GM06990 (cell line): ENCODE measurements around the gene XDH.

Experiments
- DNase-seq: peaks from one replicate; pipeline ENCODE4 v3.0.0-alpha.2; 2011; ENCODE audit not compliant: insufficient read length; ENCODE audit errors: extremely low read depth
- H3K27me3 ChIP-seq: replicated peaks from 2 replicates; pipeline ENCODE4 v1.6.0; 2011; ENCODE audit warnings: low read length; ENCODE audit not compliant: control insufficient read depth, insufficient read depth
- H3K36me3 ChIP-seq: 2 replicates; pipeline ENCODE4 v1.5.1; 2011; ENCODE audit warnings: low read length; ENCODE audit not compliant: control insufficient read depth, insufficient read depth
- H3K4me3 ChIP-seq: replicated peaks from 2 replicates; pipeline ENCODE4 v1.5.1; 2011; ENCODE audit warnings: low read depth, mild to moderate bottlenecking, control low read depth, low read length
- TF ChIP-seq, protein P1 (sequence below): IDR thresholded peaks from 2 replicates; pipeline ENCODE4 v1.5.1; 2011; ENCODE audit warnings: low read length, control low read depth, mild to moderate bottlenecking, inconsistent platforms; ENCODE audit not compliant: insufficient read depth, poor library complexity, severe bottlenecking

XDH gene

DNA sequence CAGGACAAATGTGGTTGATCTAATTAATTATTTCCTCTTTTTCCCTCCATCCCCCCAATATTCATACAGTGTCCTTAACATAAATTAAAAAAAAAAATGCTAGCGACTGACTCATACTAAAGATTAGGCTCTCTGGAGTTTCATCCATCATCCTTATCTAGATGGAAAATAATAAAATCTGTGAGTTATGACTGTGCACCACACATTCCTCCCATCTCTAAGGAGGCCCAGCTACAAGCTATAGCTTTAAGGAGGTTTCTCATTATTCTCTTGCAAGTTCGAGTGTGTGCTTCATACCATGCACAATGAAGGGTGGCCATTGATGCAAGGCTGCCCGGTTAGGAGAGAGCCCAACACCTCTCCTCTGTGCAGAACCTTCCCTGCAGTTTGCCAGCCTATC is 77.3 kb downstream of the XDH start:
- no peak for DNase-seq
- no peaks in the 10 kb centered on the region for H3K36me3 ChIP-seq
- no peak overlapping the region for H3K4me3 ChIP-seq
- TF ChIP-seq, protein P1, sequence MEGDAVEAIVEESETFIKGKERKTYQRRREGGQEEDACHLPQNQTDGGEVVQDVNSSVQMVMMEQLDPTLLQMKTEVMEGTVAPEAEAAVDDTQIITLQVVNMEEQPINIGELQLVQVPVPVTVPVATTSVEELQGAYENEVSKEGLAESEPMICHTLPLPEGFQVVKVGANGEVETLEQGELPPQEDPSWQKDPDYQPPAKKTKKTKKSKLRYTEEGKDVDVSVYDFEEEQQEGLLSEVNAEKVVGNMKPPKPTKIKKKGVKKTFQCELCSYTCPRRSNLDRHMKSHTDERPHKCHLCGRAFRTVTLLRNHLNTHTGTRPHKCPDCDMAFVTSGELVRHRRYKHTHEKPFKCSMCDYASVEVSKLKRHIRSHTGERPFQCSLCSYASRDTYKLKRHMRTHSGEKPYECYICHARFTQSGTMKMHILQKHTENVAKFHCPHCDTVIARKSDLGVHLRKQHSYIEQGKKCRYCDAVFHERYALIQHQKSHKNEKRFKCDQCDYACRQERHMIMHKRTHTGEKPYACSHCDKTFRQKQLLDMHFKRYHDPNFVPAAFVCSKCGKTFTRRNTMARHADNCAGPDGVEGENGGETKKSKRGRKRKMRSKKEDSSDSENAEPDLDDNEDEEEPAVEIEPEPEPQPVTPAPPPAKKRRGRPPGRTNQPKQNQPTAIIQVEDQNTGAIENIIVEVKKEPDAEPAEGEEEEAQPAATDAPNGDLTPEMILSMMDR, result no peak
- H3K27me3 ChIP-seq, result no peaks in the 10 kb centered on the region; the same call in 1 of the 2 replicates

DNA sequence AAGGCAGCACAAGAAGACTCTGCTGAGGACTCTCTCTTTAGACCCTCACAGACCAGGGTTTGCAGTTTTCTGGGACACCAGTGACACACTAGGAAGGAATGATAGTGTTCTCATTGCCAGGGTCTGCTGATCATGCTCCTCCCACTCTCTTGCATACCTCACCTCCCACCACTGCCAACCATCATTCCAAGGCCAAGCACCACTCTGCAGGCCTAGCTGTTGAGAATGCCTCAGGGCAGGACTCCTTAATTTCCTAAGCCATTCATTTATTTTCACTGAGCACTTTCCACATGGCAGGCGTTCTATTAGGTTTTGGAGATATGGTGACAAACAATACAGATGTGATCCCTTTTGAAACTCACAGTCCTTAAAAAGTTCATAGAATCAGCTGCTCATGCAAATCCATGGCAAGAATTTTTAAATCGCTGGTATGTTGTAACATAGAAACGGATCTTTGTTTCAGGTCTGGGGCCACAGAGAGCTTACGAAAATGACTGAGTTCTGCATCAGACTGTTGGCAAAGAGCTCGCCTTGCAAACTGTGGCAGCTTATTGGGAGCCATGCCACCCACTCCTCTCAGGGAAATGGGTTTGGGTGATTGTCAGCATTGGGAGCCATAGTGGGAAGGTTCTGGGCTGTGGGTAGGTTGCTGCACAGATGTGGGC is 78.5 kb downstream of the XDH start:
- TF ChIP-seq, protein P1, result no peak
- Histone ChIP-seq H3K4me3 (no peak overlapping the region), H3K27me3 (no peaks in the 10 kb centered on the region; the same call in 1 of the 2 replicates), H3K36me3 (no peaks in the 10 kb centered on the region)
- DNase-seq, result no peak

DNA sequence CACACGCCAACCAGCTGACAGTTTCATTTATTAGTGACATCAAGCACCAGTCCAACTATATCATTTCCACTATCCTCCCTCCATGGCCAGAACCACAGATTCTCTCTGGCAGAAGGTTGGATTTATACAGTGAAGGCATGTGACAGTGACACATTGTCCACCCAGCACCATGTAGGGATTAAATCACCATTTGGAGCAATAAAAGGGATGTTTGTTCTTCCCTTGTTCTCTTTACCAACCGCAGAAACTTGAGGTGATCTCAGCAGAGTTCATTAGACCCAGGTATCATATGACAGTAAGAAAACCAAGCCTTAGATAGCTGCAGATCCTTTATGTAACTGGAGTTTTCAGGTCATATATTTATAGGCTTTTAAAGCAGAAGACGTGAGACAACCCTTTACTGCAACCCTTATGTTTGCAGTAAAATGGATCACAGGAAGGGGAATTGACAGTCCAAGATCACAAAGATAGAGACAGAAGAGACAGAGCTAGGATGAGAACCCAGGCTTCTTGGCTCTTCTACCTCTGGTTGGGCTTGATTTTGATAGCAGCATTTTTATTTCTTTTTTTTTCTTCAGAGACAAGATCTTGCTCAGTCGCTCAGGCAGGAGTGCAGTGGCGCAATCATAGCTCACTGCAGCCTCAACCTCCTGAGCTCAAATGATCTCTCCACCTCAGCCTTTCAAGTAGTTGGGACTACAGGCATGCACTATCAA is 80.1 kb downstream of the XDH start:
- Histone ChIP-seq H3K36me3 (no peaks in the 10 kb centered on the region), H3K27me3 (no peaks in the 10 kb centered on the region; the same call in none of the 2 replicates), H3K4me3 (no peak overlapping the region)
- DNase-seq, result no peak
- TF ChIP-seq, protein P1, result no peak

DNA sequence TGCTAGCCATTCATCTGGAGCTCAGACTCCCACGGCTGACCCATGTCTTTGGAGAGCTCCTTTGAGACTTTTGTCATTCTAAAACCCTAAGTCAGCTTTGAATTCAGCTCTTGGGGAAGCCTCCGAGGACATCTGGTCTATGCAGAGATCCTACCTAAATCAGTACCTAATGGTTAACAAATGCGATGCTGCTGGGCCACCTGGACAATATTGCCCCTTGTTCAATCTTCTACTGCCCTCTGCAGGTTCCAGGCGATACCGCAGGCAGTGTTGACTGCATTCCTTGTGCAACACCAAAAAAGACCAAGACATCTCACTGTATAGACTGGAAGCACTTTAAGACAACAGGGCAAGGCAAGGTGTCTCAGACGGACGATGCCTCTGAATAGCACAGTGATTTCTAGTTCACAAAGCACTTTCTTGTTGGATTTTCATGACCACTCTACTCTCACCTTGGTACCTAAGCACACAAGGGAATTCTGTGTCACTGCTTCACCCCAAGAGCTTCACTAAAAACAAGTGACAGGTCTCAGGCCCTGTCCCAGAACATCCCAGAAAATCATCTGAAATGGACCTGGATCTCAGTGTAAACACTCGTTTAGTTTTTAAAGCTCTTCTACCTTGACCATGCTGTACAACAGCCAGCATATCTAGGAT is 80.9 kb downstream of the XDH start:
- Histone ChIP-seq H3K36me3 (no peaks in the 10 kb centered on the region), H3K4me3 (no peak overlapping the region), H3K27me3 (no peaks in the 10 kb centered on the region; the same call in 1 of the 2 replicates)
- no peak for DNase-seq
- TF ChIP-seq, protein P1, result peak; percentile 97

DNA sequence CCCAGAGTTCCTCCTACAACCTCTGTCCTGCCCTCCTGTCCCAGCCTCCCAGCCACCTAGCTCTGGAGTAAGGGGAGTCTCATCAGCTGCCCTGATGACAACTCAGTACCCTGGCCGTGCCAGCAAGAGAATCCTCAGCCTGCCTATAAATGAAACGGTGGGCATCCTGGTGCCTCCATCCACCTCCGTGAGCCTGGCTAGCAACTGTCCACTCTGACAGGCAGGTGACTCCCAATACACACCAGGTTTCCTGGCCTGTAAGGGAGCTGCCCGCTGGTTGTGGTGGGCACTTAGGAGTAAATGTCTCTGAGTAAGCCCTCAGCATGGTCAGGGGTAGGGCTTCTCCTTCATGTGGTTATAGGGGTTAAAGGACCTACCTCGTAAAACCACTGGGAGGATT is 81.5 kb downstream of the XDH start:
- TF ChIP-seq, protein P1, result no peak

More for the DNA sequence above, 81.5 kb downstream of the XDH start:
- Histone ChIP-seq H3K27me3 (no peaks in the 10 kb centered on the region; the same call in 1 of the 2 replicates), H3K36me3 (no peaks in the 10 kb centered on the region), H3K4me3 (no peak overlapping the region)
- no peak for DNase-seq
